Measurements from ENCODE around the gene ADAM12. TPM values are rescaled to one million over a fixed set of nuclear protein-coding genes. Genes with fewer than 3 reads are reported as not detected.

The ADAM12 gene
- total and polyA plus RNA-seq, 2 of the 13 experiments (the other 11 are each of a cell fraction or from before 2014, with no cell fraction given) = not detected

DNA sequence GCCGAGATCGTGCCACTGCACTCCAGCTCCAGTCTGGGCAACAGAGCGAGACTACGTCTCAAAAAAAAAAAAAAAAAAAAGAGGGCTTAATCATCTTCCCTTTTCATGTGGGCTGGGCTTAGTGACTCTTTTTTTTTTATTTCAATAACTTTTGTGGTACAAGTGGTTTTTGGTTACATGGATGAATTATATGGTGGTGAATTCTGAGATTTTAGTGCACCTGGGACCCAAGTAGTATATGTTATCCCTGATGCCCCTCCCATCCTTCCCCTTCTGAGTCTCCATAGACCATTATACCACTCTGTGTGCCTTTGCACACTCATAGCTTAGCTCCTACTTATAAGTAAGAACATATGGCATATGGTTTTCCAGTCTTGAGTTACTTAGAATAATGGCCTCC is 4.8 kb upstream of the ADAM12 start:
- intact Hi-C loops (cut with micrococcal nuclease; ENCODE audit: unreplicated experiment) = no loop called here

More for the DNA sequence above, 4.8 kb upstream of the ADAM12 start:
- DNase-seq (ENCODE audit: low spot score) (no peak), FAIRE-seq (no peak), ATAC-seq (no peak)
- TF ChIP-seq ZNF615 (CRISPR knock-in tag; IDR thresholded peaks at IDR 0.05; ENCODE audit: borderline replicate concordance) (no peak), RXRA (CRISPR knock-in tag; IDR thresholded peaks at IDR 0.05) (no peak), HOXD1 (CRISPR knock-in tag; IDR thresholded peaks at IDR 0.05) (no peak), RFX3 (CRISPR knock-in tag; IDR thresholded peaks at IDR 0.05) (no peak), MTF1 (CRISPR knock-in tag; IDR thresholded peaks at IDR 0.05) (no peak), MBNL3 (CRISPR knock-in tag; conservative IDR thresholded peaks at IDR 0.05) (no peak), BHLHE40 (IDR thresholded peaks at IDR 0.05; ENCODE audit: low read length) (no peak)
- TF ChIP-seq, protein P1, sequence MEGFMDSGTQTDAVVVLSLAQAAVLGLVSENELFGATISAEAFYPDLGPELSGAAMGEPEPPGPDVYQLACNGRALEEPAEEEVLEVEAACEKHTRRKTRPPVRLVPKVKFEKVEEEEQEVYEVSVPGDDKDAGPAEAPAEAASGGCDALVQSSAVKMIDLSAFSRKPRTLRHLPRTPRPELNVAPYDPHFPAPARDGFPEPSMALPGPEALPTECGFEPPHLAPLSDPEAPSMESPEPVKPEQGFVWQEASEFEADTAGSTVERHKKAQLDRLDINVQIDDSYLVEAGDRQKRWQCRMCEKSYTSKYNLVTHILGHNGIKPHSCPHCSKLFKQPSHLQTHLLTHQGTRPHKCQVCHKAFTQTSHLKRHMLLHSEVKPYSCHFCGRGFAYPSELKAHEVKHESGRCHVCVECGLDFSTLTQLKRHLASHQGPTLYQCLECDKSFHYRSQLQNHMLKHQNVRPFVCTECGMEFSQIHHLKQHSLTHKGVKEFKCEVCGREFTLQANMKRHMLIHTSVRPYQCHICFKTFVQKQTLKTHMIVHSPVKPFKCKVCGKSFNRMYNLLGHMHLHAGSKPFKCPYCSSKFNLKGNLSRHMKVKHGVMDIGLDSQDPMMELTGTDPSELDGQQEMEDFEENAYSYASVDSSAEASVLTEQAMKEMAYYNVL (CRISPR knock-in tag; IDR thresholded peaks at IDR 0.05; ENCODE audit: borderline replicate concordance) = no peak
- TF ChIP-seq, protein P2, sequence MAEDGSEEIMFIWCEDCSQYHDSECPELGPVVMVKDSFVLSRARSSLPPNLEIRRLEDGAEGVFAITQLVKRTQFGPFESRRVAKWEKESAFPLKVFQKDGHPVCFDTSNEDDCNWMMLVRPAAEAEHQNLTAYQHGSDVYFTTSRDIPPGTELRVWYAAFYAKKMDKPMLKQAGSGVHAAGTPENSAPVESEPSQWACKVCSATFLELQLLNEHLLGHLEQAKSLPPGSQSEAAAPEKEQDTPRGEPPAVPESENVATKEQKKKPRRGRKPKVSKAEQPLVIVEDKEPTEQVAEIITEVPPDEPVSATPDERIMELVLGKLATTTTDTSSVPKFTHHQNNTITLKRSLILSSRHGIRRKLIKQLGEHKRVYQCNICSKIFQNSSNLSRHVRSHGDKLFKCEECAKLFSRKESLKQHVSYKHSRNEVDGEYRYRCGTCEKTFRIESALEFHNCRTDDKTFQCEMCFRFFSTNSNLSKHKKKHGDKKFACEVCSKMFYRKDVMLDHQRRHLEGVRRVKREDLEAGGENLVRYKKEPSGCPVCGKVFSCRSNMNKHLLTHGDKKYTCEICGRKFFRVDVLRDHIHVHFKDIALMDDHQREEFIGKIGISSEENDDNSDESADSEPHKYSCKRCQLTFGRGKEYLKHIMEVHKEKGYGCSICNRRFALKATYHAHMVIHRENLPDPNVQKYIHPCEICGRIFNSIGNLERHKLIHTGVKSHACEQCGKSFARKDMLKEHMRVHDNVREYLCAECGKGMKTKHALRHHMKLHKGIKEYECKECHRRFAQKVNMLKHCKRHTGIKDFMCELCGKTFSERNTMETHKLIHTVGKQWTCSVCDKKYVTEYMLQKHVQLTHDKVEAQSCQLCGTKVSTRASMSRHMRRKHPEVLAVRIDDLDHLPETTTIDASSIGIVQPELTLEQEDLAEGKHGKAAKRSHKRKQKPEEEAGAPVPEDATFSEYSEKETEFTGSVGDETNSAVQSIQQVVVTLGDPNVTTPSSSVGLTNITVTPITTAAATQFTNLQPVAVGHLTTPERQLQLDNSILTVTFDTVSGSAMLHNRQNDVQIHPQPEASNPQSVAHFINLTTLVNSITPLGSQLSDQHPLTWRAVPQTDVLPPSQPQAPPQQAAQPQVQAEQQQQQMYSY (CRISPR knock-in tag; IDR thresholded peaks at IDR 0.05) = no peak
- TF ChIP-seq, protein P3, sequence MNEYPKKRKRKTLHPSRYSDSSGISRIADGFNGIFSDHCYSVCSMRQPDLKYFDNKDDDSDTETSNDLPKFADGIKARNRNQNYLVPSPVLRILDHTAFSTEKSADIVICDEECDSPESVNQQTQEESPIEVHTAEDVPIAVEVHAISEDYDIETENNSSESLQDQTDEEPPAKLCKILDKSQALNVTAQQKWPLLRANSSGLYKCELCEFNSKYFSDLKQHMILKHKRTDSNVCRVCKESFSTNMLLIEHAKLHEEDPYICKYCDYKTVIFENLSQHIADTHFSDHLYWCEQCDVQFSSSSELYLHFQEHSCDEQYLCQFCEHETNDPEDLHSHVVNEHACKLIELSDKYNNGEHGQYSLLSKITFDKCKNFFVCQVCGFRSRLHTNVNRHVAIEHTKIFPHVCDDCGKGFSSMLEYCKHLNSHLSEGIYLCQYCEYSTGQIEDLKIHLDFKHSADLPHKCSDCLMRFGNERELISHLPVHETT (CRISPR knock-in tag; conservative IDR thresholded peaks at IDR 0.05) = no peak
- H3K9ac ChIP-seq (ENCODE audit: insufficient read depth, low read depth, low read length) = no peak overlapping the region
- H2AFZ ChIP-seq (ENCODE audit: low read length) = no peak overlapping the region
- H4K20me1 ChIP-seq (ENCODE audit: insufficient read depth, low read length) = no peaks in the 10 kb centered on the region
- H3K27ac ChIP-seq (ENCODE audit: extremely low read length, insufficient read depth, low read length) = no peak overlapping the region
- ChIA-PET POLR2A (no interaction called here), CTCF (ENCODE audit: low intra/inter-chr PET ratio, low total read pairs) (no interaction called here)
- H3K9me3 ChIP-seq (ENCODE audit: low read length) = no peaks in the 10 kb centered on the region
- no peak overlapping the region for H3K4me2 ChIP-seq (ENCODE audit: low read depth, low read length)
- 42% methylated on average over 4 of the region's 4 CpGs for WGBS (ENCODE audit: low lambda C conversion rate)
- no TSS peak for BruUV-seq (replicated peaks)
- in situ Hi-C loops (cut with HindIII; ENCODE audit: extremely low pct_ligation_motif_present, low pct_unique_long_range_greater_than_20kb) = loop anchor here (25.0 kb wide), 1 partner anchor 406 kb away; no protein-coding TSS in a partner anchor
- H3K4me1 ChIP-seq (ENCODE audit: insufficient read depth, low read length) = no peaks in the 10 kb centered on the region
- H3K27me3 ChIP-seq (ENCODE audit: control insufficient read depth in 1 of 2, insufficient read depth in 2 of 2, low read length in 2 of 2) = peaks cover 0 to 14% of the 10 kb centered on the region in 2 experiments; a peak in 3 of 5 replicates
- H3K4me3 ChIP-seq (replicated peaks in 1 of 3; ENCODE audit: insufficient read depth in 1 of 3, low read depth in 2 of 3, low read length in 3 of 3) = no peak overlapping the region
- no peaks in the 10 kb centered on the region for H3K79me2 ChIP-seq (ENCODE audit: insufficient read depth, low read length)
- no peaks in the 10 kb centered on the region for H3K36me3 ChIP-seq (replicated peaks in 1 of 2; ENCODE audit: control insufficient read depth in 1 of 2, insufficient read depth in 2 of 2, low read length in 2 of 2)
